Small intestine (tissue), 7 donors: ENCODE data around the gene TRRAP. TPM values are rescaled to one million over a fixed set of nuclear protein-coding genes. Genes with fewer than 3 reads are reported as not detected.

Experiments used
- DNase-seq, 2 donors: peaks; one replicate each; pipeline versions ENCODE4 v3.0.0 to v3.0.0-alpha.2; 2013
- FAIRE-seq: peaks from 2 replicates; lab custom pipeline; 2012; peaks lifted over from hg19 to GRCh38; lab: Jason Lieb, UNC
- H3K27ac ChIP-seq, 3 donors: one replicate each; pipeline ENCODE4 v1.5.1; 2013; ENCODE audit warnings: low read length in 2 of 3, mild to moderate bottlenecking in 2 of 3, control low read depth in 1 of 3, inconsistent platforms in 1 of 3, low read depth in 1 of 3, moderate library complexity in 1 of 3
- H3K27me3 ChIP-seq, 3 donors: one replicate each; pipeline ENCODE4 v1.6.1; 2013; ENCODE audit warnings: low read length in 3 of 3, inconsistent platforms in 1 of 3; ENCODE audit not compliant: control insufficient read depth in 3 of 3, insufficient read depth in 3 of 3
- H3K36me3 ChIP-seq, 3 donors: one replicate each; pipeline ENCODE4 v1.6.1; 2013; ENCODE audit warnings: low read length in 3 of 3, inconsistent platforms in 1 of 3, low read depth in 1 of 3, mild to moderate bottlenecking in 1 of 3, moderate library complexity in 1 of 3; ENCODE audit not compliant: control insufficient read depth in 3 of 3, insufficient read depth in 2 of 3
- H3K4me1 ChIP-seq, 3 donors: one replicate each; pipeline ENCODE4 v1.6.1; 2013; ENCODE audit warnings: low read length in 2 of 3, inconsistent platforms in 1 of 3, low read depth in 1 of 3, mild to moderate bottlenecking in 1 of 3, moderate library complexity in 1 of 3; ENCODE audit not compliant: control insufficient read depth in 3 of 3, insufficient read depth in 2 of 3
- H3K4me3 ChIP-seq, 3 donors: one replicate each; pipeline ENCODE4 v1.5.1; 2013; ENCODE audit warnings: low read length in 3 of 3, control low read depth in 1 of 3, inconsistent platforms in 1 of 3, low read depth in 1 of 3, mild to moderate bottlenecking in 1 of 3, moderate library complexity in 1 of 3
- H3K9me3 ChIP-seq, 2 donors: one replicate each; pipeline ENCODE4 v1.6.1; 2013; ENCODE audit warnings: low read depth in 1 of 2, low read length in 1 of 2; ENCODE audit not compliant: control insufficient read depth in 2 of 2, insufficient read depth in 1 of 2
- WGBS, 3 donors: extraction: QIAGEN DNeasy Blood & Tissue Kit; methylation state at CpG; one replicate each; pipeline ENCODE4 v1.1.7; 2013; 5-methylcytosine and 5-hydroxymethylcytosine counted together
- polyA plus RNA-seq, 4 donors: library from polyadenylated mRNA; stranded (reverse) in 3 of 4; unstranded in 1 of 4; fragments of 200-250 nt in 3 of 4; fragments of 120-200 nt in 1 of 4; gene quantifications; one replicate each; pipeline versions ENCODE4 v1.2.1 to v1.2.3, GENCODE V29; 2013
- donor health status: healthy with polysubstance abuse.
- donor health status: control.
- donor health status: control.
- donor health status: Bipolar disorder and iron deficiency.
- donor health status: healthy.

TRRAP gene
- polyA plus RNA-seq, 4 donors, result 5.4 to 26.0 (median 10.1) TPM

DNA sequence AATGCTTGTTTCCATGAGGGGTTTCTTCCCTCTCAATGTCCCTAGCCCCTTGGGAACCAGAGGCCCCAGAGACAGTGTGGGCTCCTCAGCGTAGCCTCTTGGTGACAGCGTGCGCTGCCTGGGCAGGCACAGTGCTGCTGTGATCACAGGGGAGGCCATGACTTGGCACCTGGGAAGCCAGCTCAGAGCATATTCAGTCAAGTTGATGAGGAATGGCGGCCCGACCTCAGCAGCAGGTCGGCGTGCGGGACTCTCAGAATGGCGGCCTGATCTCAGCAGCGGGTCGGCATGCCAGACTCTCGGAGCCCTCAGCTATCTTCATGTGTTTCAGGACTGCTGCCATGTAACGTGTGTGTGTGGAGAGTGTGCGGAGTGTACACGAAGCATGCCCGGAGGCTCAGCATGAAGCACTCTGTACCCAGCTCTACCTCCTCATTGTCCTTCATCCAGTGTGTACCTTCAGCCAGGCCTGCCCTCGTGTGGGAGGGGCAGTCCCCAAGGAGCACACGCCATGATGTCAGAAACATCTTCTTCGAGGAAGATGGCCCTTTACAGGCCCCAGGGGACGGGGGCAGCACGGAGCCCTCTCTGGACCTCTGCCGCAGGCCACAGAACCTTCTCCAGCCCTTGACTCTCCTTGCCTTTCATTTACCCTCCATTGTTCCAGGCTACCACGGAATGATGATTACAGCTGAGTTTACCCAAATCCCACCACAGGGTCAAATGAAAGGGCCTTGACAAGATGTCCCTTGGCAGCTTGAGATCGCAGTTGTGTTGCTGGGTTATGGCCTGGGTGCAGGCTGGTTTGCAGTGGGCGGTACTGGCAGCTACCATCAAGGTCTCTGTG, 135.2 kb downstream of the TRRAP start:
- Histone ChIP-seq H3K27ac (no peak overlapping the region), H3K4me1 (no peaks in the 10 kb centered on the region), H3K36me3 (peaks cover 23 to 69% (median 25%) of the 10 kb centered on the region in 3 donors), H3K9me3 (no peaks in the 10 kb centered on the region), H3K27me3 (no peaks in the 10 kb centered on the region), H3K4me3 (no peak overlapping the region)
- WGBS, 3 donors, result 95 to 98% (median 96%) methylated on average over 23 to 25 of the region's 25 CpGs
- FAIRE-seq (no peak), DNase-seq (no peak)

GRCh38 chr7:99014113-99014985, 136.0 kb downstream of the TRRAP start:
- H3K27me3 ChIP-seq, result no peaks in the 10 kb centered on the region
- H3K4me1 ChIP-seq, result no peaks in the 10 kb centered on the region
- WGBS, 3 donors, result 96 to 98% (median 96%) methylated on average over 18 of the region's 18 CpGs
- no peak for DNase-seq
- H3K9me3 ChIP-seq, result no peaks in the 10 kb centered on the region
- FAIRE-seq, result no peak
- H3K36me3 ChIP-seq, result peaks cover 21 to 63% (median 23%) of the 10 kb centered on the region in 3 donors
- H3K27ac ChIP-seq, result no peak overlapping the region
- no peak overlapping the region for H3K4me3 ChIP-seq

DNA sequence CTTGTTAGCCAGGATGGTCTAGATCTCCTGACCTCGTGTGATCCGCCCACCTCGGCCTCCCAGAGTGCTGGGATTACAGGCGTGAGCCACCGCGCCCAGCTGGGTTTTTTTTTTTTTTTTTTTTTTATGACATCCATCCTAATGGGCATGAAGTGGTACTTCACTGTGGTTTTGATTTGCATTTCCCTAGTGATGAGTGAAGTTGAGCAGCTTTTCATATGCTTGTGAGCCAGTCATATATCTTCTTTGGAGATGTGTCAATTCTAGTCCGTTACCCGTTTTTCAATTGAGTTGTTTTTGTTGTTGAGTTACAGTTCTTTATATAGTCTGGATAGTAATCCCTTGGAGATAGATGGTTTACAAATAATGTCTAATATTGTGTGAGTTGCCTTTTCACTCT, 137.9 kb downstream of the TRRAP start:
- Histone ChIP-seq H3K4me1 (no peaks in the 10 kb centered on the region), H3K4me3 (no peak overlapping the region), H3K27me3 (no peaks in the 10 kb centered on the region), H3K36me3 (peaks cover 17 to 55% (median 22%) of the 10 kb centered on the region in 3 donors), H3K9me3 (no peaks in the 10 kb centered on the region), H3K27ac (no peak overlapping the region)
- FAIRE-seq, result no peak
- no peak for DNase-seq
- WGBS, 3 donors, result 80 to 86% (median 84%) methylated on average over 8 of the region's 8 CpGs

DNA sequence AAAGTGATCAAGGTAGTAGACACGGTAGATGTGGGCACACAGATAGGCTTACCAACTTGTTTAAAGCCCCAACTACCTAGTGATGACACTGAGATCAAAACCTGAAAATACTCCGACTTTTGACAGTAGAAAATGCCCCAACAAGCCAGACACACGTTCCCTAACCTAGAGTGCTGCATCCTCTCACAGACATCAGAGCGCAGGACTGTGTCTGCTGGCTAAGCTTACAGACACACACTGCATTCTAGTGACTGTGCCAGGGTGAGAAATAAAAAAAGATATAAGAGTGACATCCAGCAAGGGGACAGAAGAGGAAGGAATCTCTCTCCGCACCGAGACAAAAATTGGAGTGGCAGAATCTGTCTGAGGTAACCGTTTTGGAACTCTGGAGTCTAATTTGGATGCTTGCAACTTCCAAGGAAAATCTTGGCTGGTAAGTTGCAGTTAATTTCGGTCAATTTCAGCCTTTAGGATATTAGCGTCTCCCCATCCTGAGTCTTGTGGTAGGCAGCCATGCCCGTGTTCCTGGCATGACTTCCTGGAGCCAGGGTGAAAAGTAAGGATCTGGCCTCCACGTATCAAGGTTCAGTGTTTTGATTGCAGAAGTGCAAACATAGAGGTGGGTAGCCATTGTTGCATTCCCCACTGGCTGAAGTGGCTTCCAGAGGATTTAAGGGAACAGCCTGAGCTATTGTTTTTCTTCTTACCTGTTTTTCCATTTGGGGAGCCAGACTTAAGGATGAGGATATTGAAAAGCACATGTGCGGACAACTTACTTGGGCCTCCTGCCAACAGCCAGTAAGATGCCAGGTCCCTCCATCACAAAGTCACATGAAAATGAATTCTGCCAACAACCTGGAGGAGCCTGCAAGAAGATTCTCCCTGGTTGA, 141.4 kb downstream of the TRRAP start:
- Histone ChIP-seq H3K27ac (no peak overlapping the region), H3K9me3 (no peaks in the 10 kb centered on the region), H3K36me3 (peaks cover 2 to 26% (median 5%) of the 10 kb centered on the region in 3 donors), H3K4me1 (no peaks in the 10 kb centered on the region), H3K4me3 (no peak overlapping the region), H3K27me3 (no peaks in the 10 kb centered on the region)
- DNase-seq (no peak), FAIRE-seq (no peak)
- 86 to 91% (median 91%) methylated on average over 12 of the region's 12 CpGs for WGBS, 3 donors

DNA sequence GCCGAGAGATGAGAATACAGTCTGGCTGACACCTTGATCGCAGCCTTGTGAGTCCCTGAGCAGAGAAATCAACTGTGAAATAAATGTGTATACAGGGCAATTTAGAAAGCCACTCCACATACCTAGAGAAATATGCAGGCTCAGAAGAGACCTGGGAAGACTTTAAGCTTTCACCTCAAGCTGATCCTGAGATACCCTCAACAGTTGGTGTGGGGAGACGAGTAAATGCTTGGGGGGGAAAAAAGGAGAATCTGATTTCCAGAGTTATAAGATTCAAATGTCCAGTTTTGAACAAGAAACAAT, 142.0 kb downstream of the TRRAP start:
- Histone ChIP-seq H3K4me1 (no peaks in the 10 kb centered on the region), H3K9me3 (no peaks in the 10 kb centered on the region), H3K36me3 (peaks cover 2 to 20% (median 5%) of the 10 kb centered on the region in 3 donors), H3K4me3 (no peak overlapping the region), H3K27ac (no peak overlapping the region), H3K27me3 (no peaks in the 10 kb centered on the region)
- DNase-seq (no peak), FAIRE-seq (no peak)
- 95 to 100% (median 99%) methylated on average over 3 of the region's 3 CpGs for WGBS, 3 donors

DNA sequence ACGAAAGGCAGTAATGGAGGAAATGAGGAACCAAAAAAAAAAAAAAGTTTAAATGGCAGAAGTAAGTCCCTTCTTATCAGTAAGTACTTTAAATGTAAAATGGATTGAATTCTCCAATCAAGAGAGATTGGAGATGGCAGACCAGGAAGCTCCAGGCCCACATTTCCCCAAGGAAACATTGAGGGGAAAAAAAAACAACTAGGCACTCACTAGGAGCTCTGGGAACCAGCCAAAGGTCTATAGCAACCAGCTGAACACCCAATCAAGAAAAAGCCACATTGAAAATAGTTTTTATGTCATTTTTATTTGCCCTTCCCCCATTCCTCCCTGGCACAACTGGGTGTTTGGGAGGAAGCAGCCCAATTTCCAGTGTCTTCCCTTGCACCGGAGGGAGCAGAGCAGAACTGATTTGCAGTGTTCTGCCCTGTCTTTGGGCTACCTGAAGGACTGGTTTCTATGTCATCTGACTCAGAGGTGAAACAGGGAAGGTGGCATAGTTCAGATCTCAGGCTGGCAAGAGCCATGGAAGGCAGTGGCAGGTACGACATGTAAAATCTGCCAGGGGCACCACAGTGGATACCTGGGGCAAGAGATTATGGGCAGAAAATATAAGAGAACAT, 143.7 kb downstream of the TRRAP start:
- FAIRE-seq (no peak), DNase-seq (no peak)
- H3K4me1 ChIP-seq, result no peaks in the 10 kb centered on the region
- no peak overlapping the region for H3K4me3 ChIP-seq
- 75 to 85% (median 83%) methylated on average over 3 of the region's 3 CpGs for WGBS, 3 donors
- peaks cover 2 to 21% (median 5%) of the 10 kb centered on the region in 3 donors for H3K36me3 ChIP-seq
- no peaks in the 10 kb centered on the region for H3K27me3 ChIP-seq
- H3K9me3 ChIP-seq, result no peaks in the 10 kb centered on the region
- H3K27ac ChIP-seq, result no peak overlapping the region

DNA sequence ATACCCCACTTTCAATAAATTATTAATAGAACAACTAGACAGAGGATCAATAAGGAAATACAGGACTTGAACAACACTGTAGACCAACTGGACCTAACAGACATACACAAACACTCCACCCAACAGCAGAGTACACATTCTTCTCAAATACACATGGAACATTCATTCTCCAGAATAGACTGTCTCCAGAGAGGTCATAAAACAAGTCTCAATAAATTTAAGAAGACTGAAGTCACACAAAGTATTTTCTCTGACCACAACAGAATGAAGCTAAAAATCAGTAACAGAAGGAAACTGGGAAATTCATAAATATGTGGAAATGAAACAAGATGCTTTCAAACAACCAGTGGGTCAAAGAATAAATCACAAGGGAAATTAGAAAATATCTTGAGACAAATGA, 145.7 kb downstream of the TRRAP start:
- H3K27ac ChIP-seq, result no peak overlapping the region
- peaks cover 0 to 5% of the 10 kb centered on the region in 2 donors for H3K9me3 ChIP-seq
- DNase-seq, result peak in 1 of 2 donors; percentile 33
- no peaks in the 10 kb centered on the region for H3K4me1 ChIP-seq
- peaks cover 11 to 33% (median 17%) of the 10 kb centered on the region in 3 donors for H3K36me3 ChIP-seq
- no peak for FAIRE-seq
- H3K27me3 ChIP-seq, result no peaks in the 10 kb centered on the region
- no peak overlapping the region for H3K4me3 ChIP-seq
